CD8-positive, alpha-beta memory T cell (primary cell): ENCODE measurements around the gene TAS2R14. TPM values are rescaled to one million over a fixed set of nuclear protein-coding genes. Genes with fewer than 3 reads are reported as not detected.

Experiments
- CTCF ChIA-PET: fragments of 350-600 bp; sonication (Branson Sonifier 250); formaldehyde crosslinking; loops from one replicate; lab custom pipeline; 2021; ENCODE audit warnings: antibody characterized with exemption; lab: Charles Lee
- POLR2A ChIA-PET: fragments of 350-600 bp; sonication (Branson Sonifier 250); formaldehyde crosslinking; loops from one replicate; lab custom pipeline; 2021; ENCODE audit warnings: antibody characterized with exemption; lab: Charles Lee
- DNase-seq, 5 donors: peaks; one replicate each; pipeline versions ENCODE4 v3.0.0 to v3.0.0-alpha.2; 2020 to 2022; ENCODE audit warnings: mixed read lengths in 1 of 5
- H3K27ac ChIP-seq: one replicate; pipeline ENCODE4 v1.7.0; 2013; ENCODE audit warnings: low read depth, mild to moderate bottlenecking, low read length, moderate library complexity
- H3K27me3 ChIP-seq: 2 replicates; pipeline ENCODE4 v1.7.0; 2013; ENCODE audit warnings: low read length, mild to moderate bottlenecking; ENCODE audit not compliant: insufficient read depth, poor library complexity, severe bottlenecking
- H3K36me3 ChIP-seq: 2 replicates; pipeline ENCODE4 v1.7.0; 2013; ENCODE audit warnings: mild to moderate bottlenecking, low read length, moderate library complexity; ENCODE audit not compliant: insufficient read depth
- H3K4me1 ChIP-seq: 2 replicates; pipeline ENCODE4 v1.7.0; 2013; ENCODE audit warnings: mild to moderate bottlenecking, low read length, moderate library complexity; ENCODE audit not compliant: insufficient read depth
- H3K4me3 ChIP-seq: 2 replicates; pipeline ENCODE4 v1.7.0; 2013; ENCODE audit warnings: mild to moderate bottlenecking, low read length
- H3K9me3 ChIP-seq: 2 replicates; pipeline ENCODE4 v1.7.0; 2013; ENCODE audit warnings: mild to moderate bottlenecking, low read length
- H3K27ac Mint-ChIP-seq, 8 donors: one replicate each; pipeline ENCODE4 v1.8.0; 2020 to 2021; ENCODE audit warnings: mixed read lengths in 8 of 8, mild to moderate bottlenecking in 6 of 8, inconsistent platforms in 3 of 8, moderate library complexity in 3 of 8
- H3K27me3 Mint-ChIP-seq, 2 donors: one replicate each; pipeline ENCODE4 v1.8.0; 2020 to 2021; ENCODE audit warnings: mixed read lengths in 2 of 2, mild to moderate bottlenecking in 1 of 2, moderate library complexity in 1 of 2
- H3K36me3 Mint-ChIP-seq, 3 donors: one replicate each; pipeline ENCODE4 v1.8.0; 2020 to 2021; ENCODE audit warnings: mixed read lengths in 3 of 3, inconsistent platforms in 1 of 3, mild to moderate bottlenecking in 1 of 3
- H3K4me1 Mint-ChIP-seq, 3 donors: one replicate each; pipeline ENCODE4 v1.8.0; 2020 to 2021; ENCODE audit warnings: mixed read lengths in 3 of 3, inconsistent platforms in 1 of 3, mild to moderate bottlenecking in 1 of 3
- H3K4me3 Mint-ChIP-seq, 7 donors: one replicate each; pipeline ENCODE4 v1.8.0; 2020 to 2021; ENCODE audit warnings: mixed read lengths in 7 of 7, mild to moderate bottlenecking in 6 of 7, moderate library complexity in 4 of 7, inconsistent platforms in 2 of 7
- H3K9me3 Mint-ChIP-seq, 5 donors: one replicate each; pipeline ENCODE4 v1.8.0; 2020 to 2022; ENCODE audit warnings: mixed read lengths in 5 of 5, mild to moderate bottlenecking in 3 of 5, moderate library complexity in 2 of 5, inconsistent platforms in 1 of 5
- polyA plus RNA-seq: library from polyadenylated mRNA; unstranded; fragments of 300-500 nt; fragmentation: Illumina TruSeq; gene quantifications from one replicate; pipeline ENCODE4 v1.2.3, GENCODE V29; 2021
- total RNA-seq, 2 experiments: library from RNA; stranded (reverse); gene quantifications; one replicate each; pipeline ENCODE4 v1.2.3, GENCODE V29; 2021

The TAS2R14 gene
- total RNA-seq (under 1 TPM; 0.55 to 0.95 TPM), polyA plus RNA-seq (1.0 TPM)

- no peak within 1 kb of the TSS for H3K4me3 ChIP-seq
Measured at GRCh38 chr12:10939163-10939562, at the start of gene TAS2R14. TSS of gene TAS2R14 (minus strand) at chr12:10939263. CDS start at chr12:10939207, 56 bp downstream.

DNA sequence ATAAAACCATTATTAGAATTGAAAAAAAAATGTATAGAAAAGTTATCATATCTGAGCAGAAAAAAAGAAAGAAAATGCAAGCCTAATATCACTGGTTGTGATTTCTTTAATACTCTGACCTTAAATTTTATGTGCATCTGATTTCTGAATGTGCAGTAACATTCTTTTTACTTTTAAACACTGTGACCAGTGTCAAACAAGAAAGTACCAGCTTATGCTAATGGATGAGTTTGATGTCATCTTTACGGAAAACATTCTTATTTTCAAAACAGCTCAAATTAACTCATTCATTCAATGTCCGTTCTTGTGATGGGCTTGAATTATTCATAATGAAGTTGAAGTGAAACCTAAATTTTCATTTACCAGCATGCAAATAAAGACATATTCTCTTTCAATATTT, 47.7 kb upstream of the TAS2R14 start, which contains the start of gene TAS2R50:
Gene TAS2R50, minus strand, starts transcription at position 101 of the 400 bp plus-strand sequence. Its CDS starts 52 bp downstream, at position 49.
- no peak for DNase-seq
- Mint-ChIP-seq H3K27me3 (peaks cover 7 to 8% of the 10 kb centered on the region in 2 donors), H3K27ac (peak within 1 kb of the TSS in 1 of 8 donors; percentile 22), H3K36me3 (peaks cover 7 to 21% (median 8%) of the 10 kb centered on the region in 3 donors), H3K4me3 (no peak within 1 kb of the TSS), H3K4me1 (peaks cover 22 to 28% (median 25%) of the 10 kb centered on the region in 3 donors), H3K9me3 (peaks cover 0 to 5% (median 0%) of the 10 kb centered on the region in 5 donors)
- ChIA-PET POLR2A (no interaction called here), CTCF (no interaction called here)
- peaks cover 18% of the 10 kb centered on the region for H3K4me1 ChIP-seq
- H3K4me3 ChIP-seq = no peak within 1 kb of the TSS
- H3K27me3 ChIP-seq = no peaks in the 10 kb centered on the region
- H3K27ac ChIP-seq = no peak within 1 kb of the TSS
- no peaks in the 10 kb centered on the region for H3K36me3 ChIP-seq
- H3K9me3 ChIP-seq = no peaks in the 10 kb centered on the region

More at GRCh38 chr12:10939163-10939562, at the start of gene TAS2R14:
- H3K36me3 Mint-ChIP-seq = peaks cover 0 to 4% (median 2%) of the 10 kb centered on the region in 3 donors
- CTCF ChIA-PET = no interaction called here
- H3K4me1 ChIP-seq = no peaks in the 10 kb centered on the region
- H3K27ac ChIP-seq = no peak within 1 kb of the TSS
- no peaks in the 10 kb centered on the region for H3K27me3 Mint-ChIP-seq
- no peak within 1 kb of the TSS for H3K27ac Mint-ChIP-seq
- no peaks in the 10 kb centered on the region for H3K27me3 ChIP-seq
- H3K9me3 Mint-ChIP-seq = no peaks in the 10 kb centered on the region
- H3K36me3 ChIP-seq = no peaks in the 10 kb centered on the region
- POLR2A ChIA-PET = no interaction called here
- H3K4me3 Mint-ChIP-seq = no peak within 1 kb of the TSS
- peaks cover 0 to 5% (median 2%) of the 10 kb centered on the region in 3 donors for H3K4me1 Mint-ChIP-seq
- no peak for DNase-seq
- no peaks in the 10 kb centered on the region for H3K9me3 ChIP-seq

DNA sequence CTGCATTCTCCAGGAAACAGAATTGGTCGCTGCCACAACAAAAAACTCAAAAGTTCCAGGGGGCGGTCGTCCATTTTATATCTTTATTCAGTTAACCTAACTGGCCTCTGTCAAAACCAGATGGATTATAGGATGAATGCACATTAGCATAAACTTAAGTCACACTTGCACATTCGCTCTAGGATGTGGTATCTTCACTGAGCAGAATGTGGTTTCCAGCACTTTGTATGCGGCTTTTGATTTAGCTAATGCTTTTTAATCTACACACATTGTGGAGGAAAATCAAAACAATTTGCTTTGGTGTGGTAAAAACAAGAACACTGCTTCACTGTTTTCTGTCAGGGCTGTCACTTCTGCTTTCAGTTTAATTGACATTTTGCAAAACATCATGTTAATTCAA, 43.2 kb upstream of the TAS2R14 start:
- H3K27me3 ChIP-seq = peaks cover 4% of the 10 kb centered on the region

GRCh38 chr12:10974965-10975364, 35.9 kb upstream of the TAS2R14 start:
- H3K4me3 Mint-ChIP-seq = peak overlapping the region in 1 of 7 donors; percentile 37
- CTCF ChIA-PET = interaction anchor here (1.2 kb wide), 1 partner anchor 220 kb away, joined by 3 read pairs; no protein-coding TSS in a partner anchor

More for the DNA sequence above, 43.2 kb upstream of the TAS2R14 start:
- Mint-ChIP-seq H3K27me3 (peaks cover 7 to 24% of the 10 kb centered on the region in 2 donors), H3K9me3 (no peaks in the 10 kb centered on the region), H3K36me3 (peaks cover 0 to 10% (median 6%) of the 10 kb centered on the region in 3 donors), H3K4me1 (peaks cover 35 to 57% (median 38%) of the 10 kb centered on the region in 3 donors), H3K27ac (peak overlapping the region in 2 of 8 donors; percentile 12 to 21), H3K4me3 (peak overlapping the region; percentile 13 to 45 (median 37))
- POLR2A ChIA-PET = interaction anchor here (0.6 kb wide), 1 partner anchor 189 kb away, joined by 3 read pairs; the partner anchor contains the start of gene SMIM10L1
- no peaks in the 10 kb centered on the region for H3K36me3 ChIP-seq
- no peaks in the 10 kb centered on the region for H3K9me3 ChIP-seq
- no peak overlapping the region for H3K4me3 ChIP-seq
- DNase-seq = peak; percentile 1 to 86 (median 76)
- H3K4me1 ChIP-seq = peaks cover 22% of the 10 kb centered on the region
- CTCF ChIA-PET = interaction anchor here (1.0 kb wide), 1 partner anchor 504 kb away, joined by 4 read pairs; no protein-coding TSS in a partner anchor
- no peak overlapping the region for H3K27ac ChIP-seq

DNA sequence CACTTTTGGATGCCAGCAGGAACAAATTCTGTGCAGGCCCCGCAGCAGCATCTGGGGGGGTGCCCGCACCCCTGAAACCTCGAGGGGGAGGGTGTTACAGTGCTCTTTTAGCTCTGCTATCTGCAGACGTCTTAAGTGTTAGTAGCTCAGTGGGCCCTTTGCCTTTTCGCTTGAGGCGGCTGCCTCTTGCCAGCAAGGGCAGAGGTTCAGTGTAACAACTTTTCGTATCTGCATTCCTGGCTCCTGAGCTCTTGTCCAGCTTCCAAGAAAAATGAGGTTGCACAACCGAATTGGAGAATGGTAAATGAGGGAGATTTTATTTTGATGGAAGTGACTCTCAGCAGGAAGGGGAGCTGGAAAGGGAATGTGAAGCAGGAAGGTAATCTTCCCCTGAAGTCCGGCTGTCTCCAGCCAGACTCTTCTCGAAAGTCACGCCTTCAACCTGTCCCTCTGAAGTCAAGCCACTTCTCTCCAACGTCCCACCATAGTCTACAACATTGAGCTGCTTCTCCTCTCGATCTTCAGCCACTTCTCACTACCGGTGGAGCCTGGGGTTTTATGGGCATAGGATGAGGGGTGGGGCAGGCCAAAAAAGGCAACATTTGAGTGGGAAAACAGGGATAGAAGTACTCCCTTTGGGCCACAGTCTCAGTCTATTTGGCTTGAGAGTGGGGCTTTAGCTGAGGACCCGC, 29.8 kb upstream of the TAS2R14 start:
- H3K27ac ChIP-seq = no peak overlapping the region
- H3K4me1 ChIP-seq = no peaks in the 10 kb centered on the region
- no peak overlapping the region for H3K4me3 Mint-ChIP-seq
- H3K4me1 Mint-ChIP-seq = peaks cover 0 to 13% (median 4%) of the 10 kb centered on the region in 3 donors
- H3K27me3 ChIP-seq = no peaks in the 10 kb centered on the region
- H3K36me3 Mint-ChIP-seq = peaks cover 0 to 9% (median 4%) of the 10 kb centered on the region in 3 donors
- CTCF ChIA-PET = no interaction called here
- no peak overlapping the region for H3K4me3 ChIP-seq
- no peak overlapping the region for H3K27ac Mint-ChIP-seq
- no peaks in the 10 kb centered on the region for H3K9me3 ChIP-seq
- H3K9me3 Mint-ChIP-seq = no peaks in the 10 kb centered on the region
- H3K36me3 ChIP-seq = no peaks in the 10 kb centered on the region
- POLR2A ChIA-PET = interaction anchor here (0.8 kb wide), 1 partner anchor 203 kb away, joined by 3 read pairs; no protein-coding TSS in a partner anchor
- no peak for DNase-seq
- no peaks in the 10 kb centered on the region for H3K27me3 Mint-ChIP-seq

More at GRCh38 chr12:10974965-10975364, 35.9 kb upstream of the TAS2R14 start:
- H3K27me3 ChIP-seq = no peaks in the 10 kb centered on the region
- Mint-ChIP-seq H3K9me3 (no peaks in the 10 kb centered on the region), H3K36me3 (peaks cover 4 to 12% (median 5%) of the 10 kb centered on the region in 3 donors), H3K4me1 (peaks cover 0 to 28% (median 13%) of the 10 kb centered on the region in 3 donors), H3K27ac (no peak overlapping the region), H3K27me3 (peaks cover 5 to 24% of the 10 kb centered on the region in 2 donors)
- H3K27ac ChIP-seq = no peak overlapping the region
- no peaks in the 10 kb centered on the region for H3K9me3 ChIP-seq
- no peak for DNase-seq
- H3K4me1 ChIP-seq = no peaks in the 10 kb centered on the region
- H3K36me3 ChIP-seq = no peaks in the 10 kb centered on the region
- no peak overlapping the region for H3K4me3 ChIP-seq
- POLR2A ChIA-PET = no interaction called here

GRCh38 chr12:10967409-10967808, 28.3 kb upstream of the TAS2R14 start:
- Mint-ChIP-seq H3K27ac (no peak overlapping the region), H3K36me3 (peaks cover 0 to 6% (median 0%) of the 10 kb centered on the region in 3 donors), H3K27me3 (no peaks in the 10 kb centered on the region), H3K9me3 (no peaks in the 10 kb centered on the region), H3K4me3 (no peak overlapping the region), H3K4me1 (peaks cover 0 to 13% (median 4%) of the 10 kb centered on the region in 3 donors)
- H3K4me3 ChIP-seq = no peak overlapping the region
- no peaks in the 10 kb centered on the region for H3K36me3 ChIP-seq
- no peak overlapping the region for H3K27ac ChIP-seq
- H3K27me3 ChIP-seq = no peaks in the 10 kb centered on the region
- no peaks in the 10 kb centered on the region for H3K4me1 ChIP-seq
- ChIA-PET CTCF (no interaction called here), POLR2A (no interaction called here)
- DNase-seq = no peak
- no peaks in the 10 kb centered on the region for H3K9me3 ChIP-seq

GRCh38 chr12:10966314-10966713, 27.3 kb upstream of the TAS2R14 start:
- Mint-ChIP-seq H3K36me3 (peaks cover 0 to 6% (median 0%) of the 10 kb centered on the region in 3 donors), H3K4me1 (peaks cover 7 to 20% (median 9%) of the 10 kb centered on the region in 3 donors), H3K4me3 (no peak overlapping the region), H3K27me3 (no peaks in the 10 kb centered on the region), H3K27ac (no peak overlapping the region), H3K9me3 (no peaks in the 10 kb centered on the region)
- Histone ChIP-seq H3K4me3 (no peak overlapping the region), H3K4me1 (no peaks in the 10 kb centered on the region), H3K36me3 (no peaks in the 10 kb centered on the region), H3K27ac (no peak overlapping the region), H3K27me3 (no peaks in the 10 kb centered on the region), H3K9me3 (no peaks in the 10 kb centered on the region)
- no peak for DNase-seq
- POLR2A ChIA-PET = no interaction called here
- CTCF ChIA-PET = no interaction called here

GRCh38 chr12:10965476-10965875, 26.4 kb upstream of the TAS2R14 start:
- POLR2A ChIA-PET = no interaction called here

More at GRCh38 chr12:10965476-10965875, 26.4 kb upstream of the TAS2R14 start:
- no peaks in the 10 kb centered on the region for H3K36me3 ChIP-seq
- no peaks in the 10 kb centered on the region for H3K27me3 Mint-ChIP-seq
- no peak overlapping the region for H3K27ac ChIP-seq
- CTCF ChIA-PET = no interaction called here
- H3K36me3 Mint-ChIP-seq = peaks cover 0 to 6% (median 0%) of the 10 kb centered on the region in 3 donors
- H3K4me3 Mint-ChIP-seq = no peak overlapping the region
- H3K4me3 ChIP-seq = no peak overlapping the region
- H3K9me3 ChIP-seq = no peaks in the 10 kb centered on the region
- no peak for DNase-seq
- no peak overlapping the region for H3K27ac Mint-ChIP-seq
- H3K4me1 Mint-ChIP-seq = peaks cover 15 to 29% (median 18%) of the 10 kb centered on the region in 3 donors
- peaks cover 8% of the 10 kb centered on the region for H3K4me1 ChIP-seq
- H3K27me3 ChIP-seq = no peaks in the 10 kb centered on the region
- H3K9me3 Mint-ChIP-seq = no peaks in the 10 kb centered on the region
